GM12873 (cell line): ENCODE data around the gene GNL3.

Experiments used
- CTCF ChIP-seq: IDR thresholded peaks from 2 replicates; pipeline ENCODE4 v1.5.1; 2012; ENCODE audit warnings: low read depth, mild to moderate bottlenecking, moderate library complexity, low read length, control low read depth; ENCODE audit not compliant: insufficient read depth; ENCODE audit errors: missing control alignments

The GNL3 gene

GRCh38 chr3:52704611-52705437, 19.0 kb downstream of the GNL3 start:
- TF ChIP-seq CTCF = no peak

- TF ChIP-seq CTCF = no peak
Observed at GRCh38 chr3:52705438-52705687, 19.5 kb downstream of the GNL3 start.

- no peak for TF ChIP-seq CTCF
Observed at GRCh38 chr3:52705688-52706686, 20.2 kb downstream of the GNL3 start, which contains the start of the genes GLT8D1 and SPCS1. TSS of gene GLT8D1 (minus strand) at chr3:52705791. CDS start at chr3:52700460, 5,331 bp downstream. TSS of gene SPCS1 (plus strand) at chr3:52706106. CDS start at chr3:52706247, 141 bp downstream.

- TF ChIP-seq CTCF = no peak
Observed at GRCh38 chr3:52707585-52707984, 21.8 kb downstream of the GNL3 start.

GRCh38 chr3:52710512-52710911, 24.7 kb downstream of the GNL3 start:
- no peak for TF ChIP-seq CTCF

- TF ChIP-seq CTCF = no peak
Observed at GRCh38 chr3:52712291-52713212, 26.7 kb downstream of the GNL3 start.
